PC-3 (cell line): Measurements from ENCODE around the gene CDC34. TPM values are rescaled to one million over a fixed set of nuclear protein-coding genes. Genes with fewer than 3 reads are reported as not detected.

ENCODE experiments used
- ATAC-seq: fragments of 200-7000 bp; cut with Tn5 transposase; 2 replicates; pipeline ENCODE4 v1.9.1; 2020; ENCODE audit warnings: mild to moderate bottlenecking, moderate library complexity
- BruUV-seq: library from RNA; stranded (reverse); fragments of 400-500 nt; replicated peaks from 2 replicates; lab custom pipeline; 2021; lab: Mats Ljungman, UMichigan
- CTCF ChIA-PET: fragments of 300-600 bp; sonication (Branson Sonifier 250); formaldehyde crosslinking; loops from one replicate; lab custom pipeline; 2022; ENCODE audit warnings: antibody characterized with exemption; lab: Charles Lee
- POLR2A ChIA-PET: fragments of 300-600 bp; sonication (Branson Sonifier 250); formaldehyde crosslinking; loops from one replicate; lab custom pipeline; 2022; ENCODE audit warnings: antibody characterized with exemption; ENCODE audit not compliant: unreplicated experiment; lab: Charles Lee
- DNase-seq: peaks from one replicate; pipeline ENCODE4 v3.0.0-alpha.2; 2015
- H2AFZ ChIP-seq: fragments of 300-600 bp; sonication (generic); 2 replicates; pipeline ENCODE4 v1.6.0; 2016; ENCODE audit warnings: antibody characterized with exemption, low read length
- H3F3A ChIP-seq: fragments of 300-600 bp; sonication (generic); one replicate; pipeline ENCODE4 v1.6.0; 2017; ENCODE audit warnings: antibody characterized with exemption, low read length, control low read depth, mild to moderate bottlenecking; ENCODE audit not compliant: unreplicated experiment
- H3K27ac ChIP-seq: fragments of 300-600 bp; sonication (generic); 2 replicates; pipeline ENCODE4 v1.5.1; 2016; ENCODE audit warnings: mild to moderate bottlenecking, low read length
- H3K27me3 ChIP-seq: fragments of 300-600 bp; sonication (generic); 2 replicates; pipeline ENCODE4 v1.6.1; 2016; ENCODE audit warnings: low read length, mixed read lengths
- H3K36me3 ChIP-seq: fragments of 300-600 bp; sonication (generic); 2 replicates; pipeline ENCODE4 v1.6.1; 2016; ENCODE audit warnings: low read depth, mixed run types, low read length, mixed read lengths
- H3K4me1 ChIP-seq: fragments of 300-600 bp; sonication (generic); 2 replicates; pipeline ENCODE4 v1.5.1; 2016; ENCODE audit warnings: low read length; ENCODE audit not compliant: insufficient read depth
- H3K4me2 ChIP-seq: fragments of 300-600 bp; sonication (generic); 2 replicates; pipeline ENCODE4 v1.6.0; 2016; ENCODE audit warnings: low read length
- H3K4me3 ChIP-seq: fragments of 300-600 bp; sonication (generic); 2 replicates; pipeline ENCODE4 v1.5.1; 2016; ENCODE audit warnings: mild to moderate bottlenecking, low read length, mixed read lengths
- H3K79me2 ChIP-seq: fragments of 300-600 bp; sonication (generic); 2 replicates; pipeline ENCODE4 v1.6.1; 2017; ENCODE audit warnings: low read length, mixed read lengths
- H3K9ac ChIP-seq: fragments of 300-600 bp; sonication (generic); 2 replicates; pipeline ENCODE4 v1.6.0; 2016; ENCODE audit warnings: mild to moderate bottlenecking, low read length
- H3K9me2 ChIP-seq: fragments of 300-600 bp; sonication (generic); replicated peaks from 2 replicates; pipeline ENCODE4 v1.6.1; 2016; ENCODE audit warnings: mixed run types, low read length, mixed read lengths
- H3K9me3 ChIP-seq: fragments of 300-600 bp; sonication (generic); 2 replicates; pipeline ENCODE4 v1.6.1; 2016; ENCODE audit warnings: low read length, mixed read lengths
- H4K20me1 ChIP-seq: fragments of 300-600 bp; sonication (generic); 2 replicates; pipeline ENCODE4 v1.6.1; 2016; ENCODE audit warnings: low read length, mixed read lengths
- CTCF ChIP-seq: fragments of 300-600 bp; sonication (generic); conservative IDR thresholded peaks from 2 replicates; pipeline ENCODE4 v1.5.1; 2017; ENCODE audit warnings: antibody characterized with exemption, low read depth, mild to moderate bottlenecking, low read length
- EZH2 ChIP-seq: fragments of 300-600 bp; sonication (generic); IDR thresholded peaks from one replicate; pipeline ENCODE4 v1.6.1; 2017; ENCODE audit warnings: antibody characterized with exemption, mild to moderate bottlenecking, low read length; ENCODE audit not compliant: unreplicated experiment
- EZH2phosphoT487 ChIP-seq: fragments of 300-600 bp; sonication (generic); IDR thresholded peaks from 2 replicates; pipeline ENCODE4 v1.6.1; 2018; ENCODE audit warnings: mild to moderate bottlenecking, antibody characterized with exemption, low read length, borderline replicate concordance
- intact Hi-C: fragments of 100-400 bp; cut with micrococcal nuclease; formaldehyde crosslinking; loops from 2 replicates; pipeline ENCODE4 v1.9.0; 2023
- total RNA-seq: library from RNA; depleted of rRNA; stranded (reverse); fragments of >200 nt; gene quantifications from 2 replicates; pipeline ENCODE4 v1.2.3, GENCODE V29; 2014

The CDC34 gene
- total RNA-seq, 1 experiment from 2014 or later, result 119 TPM

DNA sequence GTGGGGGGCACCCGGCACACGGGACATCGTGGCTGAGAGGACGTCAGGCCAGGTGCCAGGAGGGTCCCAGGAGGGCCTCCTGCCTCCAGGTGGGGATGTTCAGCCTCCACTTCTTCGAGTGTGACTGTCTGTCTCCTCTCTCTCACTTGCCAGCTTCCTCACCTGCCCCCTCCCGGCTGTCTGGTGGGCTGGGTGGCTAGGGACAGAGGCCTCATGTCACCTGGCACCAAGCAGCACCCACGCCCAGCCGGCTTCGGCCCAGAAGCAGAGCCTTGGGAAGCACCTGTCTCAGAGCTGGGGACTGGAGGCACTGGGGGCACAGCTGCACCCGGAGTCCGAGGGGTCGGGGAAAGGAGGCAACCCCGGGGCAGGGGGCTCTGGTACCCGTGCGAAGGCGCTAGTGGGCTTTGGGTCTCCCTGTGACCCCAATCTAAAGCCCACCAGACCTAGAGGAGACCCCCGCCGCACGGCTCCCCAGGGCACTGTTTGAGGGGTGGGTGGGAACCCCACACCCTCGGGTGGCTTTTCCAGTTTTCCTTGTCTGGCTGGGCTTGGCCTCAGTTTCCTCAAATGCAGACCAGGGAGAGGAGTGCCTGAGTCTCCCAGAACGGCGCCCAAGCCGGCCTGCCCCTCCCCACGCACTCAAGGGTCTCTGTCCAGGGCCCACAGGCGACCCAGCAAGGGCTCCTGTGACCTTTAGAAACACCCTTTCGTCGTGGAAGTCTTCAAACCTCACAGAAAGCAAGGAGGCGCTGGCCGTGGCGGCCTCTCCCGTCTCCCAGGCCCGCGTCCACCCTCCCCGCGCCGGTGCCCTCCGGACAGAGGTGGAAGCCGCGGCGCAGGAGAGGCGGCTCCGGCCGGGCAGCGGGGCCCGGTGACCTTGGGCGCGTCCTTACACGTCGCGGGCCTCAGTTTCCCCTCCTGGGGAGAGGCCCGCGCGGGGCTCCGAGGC is 57.5 kb downstream of the CDC34 start:
- Histone ChIP-seq H3K9ac (no peak overlapping the region), H3K4me3 (no peak overlapping the region), H3K4me1 (peaks cover 10% of the 10 kb centered on the region), H2AFZ (no peak overlapping the region), H3K79me2 (no peaks in the 10 kb centered on the region), H3K9me2 (no peaks in the 10 kb centered on the region), H3F3A (no peaks in the 10 kb centered on the region), H3K27me3 (peaks cover 7% of the 10 kb centered on the region; the same call in 1 of the 2 replicates), H4K20me1 (no peaks in the 10 kb centered on the region), H3K27ac (no peak overlapping the region), H3K36me3 (no peaks in the 10 kb centered on the region), H3K9me3 (no peaks in the 10 kb centered on the region), H3K4me2 (peak overlapping the region; percentile 74)
- ATAC-seq (no peak), DNase-seq (no peak)
- ChIA-PET CTCF (interaction anchor here (0.6 kb wide), 1 partner anchor 15 kb away, joined by 3 read pairs; no protein-coding TSS in a partner anchor), POLR2A (no interaction called here)
- TF ChIP-seq CTCF, result no peak
- TF ChIP-seq EZH2phosphoT487, result no peak
- no peak for TF ChIP-seq EZH2
- no TSS peak for BruUV-seq
- intact Hi-C loops, result loop anchor here (5.0 kb wide), 1 partner anchor 143 kb away; no protein-coding TSS in a partner anchor

DNA sequence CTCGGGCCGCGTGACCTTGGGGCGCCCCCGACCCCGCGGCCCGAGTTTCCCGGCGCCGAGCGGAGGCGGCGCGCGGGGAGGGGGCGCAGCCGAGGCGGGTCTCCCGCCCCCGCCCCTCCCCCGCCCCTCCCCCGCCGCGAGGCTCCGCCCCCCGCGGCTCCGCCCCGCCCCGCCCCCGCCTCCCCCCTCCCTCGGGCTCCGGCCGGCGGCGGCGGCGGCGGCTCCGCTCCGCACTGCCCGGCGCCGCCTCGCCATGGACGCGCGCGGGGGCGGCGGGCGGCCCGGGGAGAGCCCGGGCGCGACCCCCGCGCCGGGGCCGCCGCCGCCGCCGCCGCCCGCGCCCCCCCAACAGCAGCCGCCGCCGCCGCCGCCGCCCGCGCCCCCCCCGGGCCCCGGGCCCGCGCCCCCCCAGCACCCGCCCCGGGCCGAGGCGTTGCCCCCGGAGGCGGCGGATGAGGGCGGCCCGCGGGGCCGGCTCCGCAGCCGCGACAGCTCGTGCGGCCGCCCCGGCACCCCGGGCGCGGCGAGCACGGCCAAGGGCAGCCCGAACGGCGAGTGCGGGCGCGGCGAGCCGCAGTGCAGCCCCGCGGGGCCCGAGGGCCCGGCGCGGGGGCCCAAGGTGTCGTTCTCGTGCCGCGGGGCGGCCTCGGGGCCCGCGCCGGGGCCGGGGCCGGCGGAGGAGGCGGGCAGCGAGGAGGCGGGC is 58.3 kb downstream of the CDC34 start, which contains the start of gene HCN2:
HCN2 (plus strand) TSS at position 189 of the 703 bp plus-strand sequence; CDS start at position 254, 65 bp downstream.
- H3K27me3 ChIP-seq, result peaks cover 7% of the 10 kb centered on the region; the same call in 1 of the 2 replicates
- peak within 1 kb of the TSS; percentile 74; the same call in 1 of the 2 replicates for H3K4me2 ChIP-seq
- ChIA-PET CTCF (no interaction called here), POLR2A (no interaction called here)
- H3K36me3 ChIP-seq, result no peaks in the 10 kb centered on the region
- H3K9ac ChIP-seq, result no peak within 1 kb of the TSS
- BruUV-seq, result no TSS peak
- peaks cover 10% of the 10 kb centered on the region for H3K4me1 ChIP-seq
- no peaks in the 10 kb centered on the region for H3K9me3 ChIP-seq
- no peaks in the 10 kb centered on the region for H4K20me1 ChIP-seq
- no peak for TF ChIP-seq EZH2
- no peak for TF ChIP-seq EZH2phosphoT487
- no peak for TF ChIP-seq CTCF
- no peak within 1 kb of the TSS for H2AFZ ChIP-seq
- H3K27ac ChIP-seq, result no peak within 1 kb of the TSS
- intact Hi-C loops, result loop anchor here (5.0 kb wide), 1 partner anchor 142 kb away; no protein-coding TSS in a partner anchor
- no peaks in the 10 kb centered on the region for H3F3A ChIP-seq
- ATAC-seq (no peak), DNase-seq (no peak)
- H3K79me2 ChIP-seq, result no peaks in the 10 kb centered on the region
- no peak within 1 kb of the TSS for H3K4me3 ChIP-seq
- no peaks in the 10 kb centered on the region for H3K9me2 ChIP-seq
